Measurements from ENCODE around the gene AP2A2.

The AP2A2 gene

GRCh38 chr11:1041936-1042608 lies 116.4 kb downstream of the AP2A2 start:
- Histone ChIP-seq H3K27me3 (ENCODE audit: control insufficient read depth in 5 of 5, insufficient read depth in 4 of 5, low read length in 5 of 5) (peaks cover 4 to 23% (median 18%) of the 10 kb centered on the region in 5 donors), H3K4me3 (ENCODE audit: low read depth in 1 of 5, low read length in 5 of 5) (no peak overlapping the region), H3K9me3 (ENCODE audit: control insufficient read depth in 5 of 5, low read length in 5 of 5) (peaks cover 0 to 4% (median 0%) of the 10 kb centered on the region in 5 donors), H3K9ac (ENCODE audit: low read length in 5 of 5) (no peak overlapping the region), H3K27ac (ENCODE audit: low read depth, low read length) (no peak overlapping the region), H3K36me3 (ENCODE audit: control insufficient read depth in 5 of 5, insufficient read depth in 5 of 5, low read length in 5 of 5) (no peaks in the 10 kb centered on the region), H3K4me1 (ENCODE audit: control insufficient read depth in 5 of 5, insufficient read depth in 5 of 5, low read length in 5 of 5) (no peaks in the 10 kb centered on the region)

- Histone ChIP-seq H3K27ac (ENCODE audit: low read depth, low read length) (no peak overlapping the region), H3K9me3 (ENCODE audit: control insufficient read depth in 5 of 5, low read length in 5 of 5) (peaks cover 0 to 4% (median 0%) of the 10 kb centered on the region in 5 donors), H3K4me3 (ENCODE audit: low read depth in 1 of 5, low read length in 5 of 5) (no peak overlapping the region), H3K9ac (ENCODE audit: low read length in 5 of 5) (no peak overlapping the region), H3K36me3 (ENCODE audit: control insufficient read depth in 5 of 5, insufficient read depth in 5 of 5, low read length in 5 of 5) (no peaks in the 10 kb centered on the region), H3K4me1 (ENCODE audit: control insufficient read depth in 5 of 5, insufficient read depth in 5 of 5, low read length in 5 of 5) (no peaks in the 10 kb centered on the region), H3K27me3 (ENCODE audit: control insufficient read depth in 5 of 5, insufficient read depth in 4 of 5, low read length in 5 of 5) (peaks cover 7 to 30% (median 20%) of the 10 kb centered on the region in 5 donors)
Measured at GRCh38 chr11:1042626-1043562, 117.2 kb downstream of the AP2A2 start.

GRCh38 chr11:1043563-1044096 lies 118.0 kb downstream of the AP2A2 start:
- Histone ChIP-seq H3K9ac (ENCODE audit: low read length in 5 of 5) (no peak overlapping the region), H3K9me3 (ENCODE audit: control insufficient read depth in 5 of 5, low read length in 5 of 5) (peaks cover 0 to 4% (median 0%) of the 10 kb centered on the region in 5 donors), H3K36me3 (ENCODE audit: control insufficient read depth in 5 of 5, insufficient read depth in 5 of 5, low read length in 5 of 5) (no peaks in the 10 kb centered on the region), H3K27me3 (ENCODE audit: control insufficient read depth in 5 of 5, insufficient read depth in 4 of 5, low read length in 5 of 5) (peaks cover 4 to 27% (median 20%) of the 10 kb centered on the region in 5 donors), H3K4me3 (ENCODE audit: low read depth in 1 of 5, low read length in 5 of 5) (no peak overlapping the region), H3K27ac (ENCODE audit: low read depth, low read length) (no peak overlapping the region), H3K4me1 (ENCODE audit: control insufficient read depth in 5 of 5, insufficient read depth in 5 of 5, low read length in 5 of 5) (no peaks in the 10 kb centered on the region)

GRCh38 chr11:1044160-1044559 lies 118.5 kb downstream of the AP2A2 start:
- Histone ChIP-seq H3K27me3 (ENCODE audit: control insufficient read depth in 5 of 5, insufficient read depth in 4 of 5, low read length in 5 of 5) (peaks cover 4 to 30% (median 22%) of the 10 kb centered on the region in 5 donors), H3K9ac (ENCODE audit: low read length in 5 of 5) (no peak overlapping the region)

GRCh38 chr11:1047595-1048156 lies 122.0 kb downstream of the AP2A2 start:
- H3K27me3 ChIP-seq (ENCODE audit: control insufficient read depth in 5 of 5, insufficient read depth in 4 of 5, low read length in 5 of 5), result peaks cover 11 to 40% (median 29%) of the 10 kb centered on the region in 5 donors
- H3K4me1 ChIP-seq (ENCODE audit: control insufficient read depth in 5 of 5, insufficient read depth in 5 of 5, low read length in 5 of 5), result no peaks in the 10 kb centered on the region
- no peak overlapping the region for H3K27ac ChIP-seq (ENCODE audit: low read depth, low read length)

More at GRCh38 chr11:1044160-1044559, 118.5 kb downstream of the AP2A2 start:
- no peaks in the 10 kb centered on the region for H3K4me1 ChIP-seq (ENCODE audit: control insufficient read depth in 5 of 5, insufficient read depth in 5 of 5, low read length in 5 of 5)
- H3K27ac ChIP-seq (ENCODE audit: low read depth, low read length), result no peak overlapping the region
- no peak overlapping the region for H3K4me3 ChIP-seq (ENCODE audit: low read depth in 1 of 5, low read length in 5 of 5)
- H3K9me3 ChIP-seq (ENCODE audit: control insufficient read depth in 5 of 5, low read length in 5 of 5), result peaks cover 0 to 4% (median 0%) of the 10 kb centered on the region in 5 donors
- no peaks in the 10 kb centered on the region for H3K36me3 ChIP-seq (ENCODE audit: control insufficient read depth in 5 of 5, insufficient read depth in 5 of 5, low read length in 5 of 5)

GRCh38 chr11:1048375-1049070 lies 122.9 kb downstream of the AP2A2 start:
- Histone ChIP-seq H3K9ac (ENCODE audit: low read length in 5 of 5) (no peak overlapping the region), H3K4me1 (ENCODE audit: control insufficient read depth in 5 of 5, insufficient read depth in 5 of 5, low read length in 5 of 5) (no peaks in the 10 kb centered on the region), H3K27me3 (ENCODE audit: control insufficient read depth in 5 of 5, insufficient read depth in 4 of 5, low read length in 5 of 5) (peaks cover 16 to 42% (median 36%) of the 10 kb centered on the region in 5 donors), H3K36me3 (ENCODE audit: control insufficient read depth in 5 of 5, insufficient read depth in 5 of 5, low read length in 5 of 5) (no peaks in the 10 kb centered on the region), H3K9me3 (ENCODE audit: control insufficient read depth in 5 of 5, low read length in 5 of 5) (peaks cover 0 to 4% (median 0%) of the 10 kb centered on the region in 5 donors), H3K4me3 (ENCODE audit: low read depth in 1 of 5, low read length in 5 of 5) (no peak overlapping the region), H3K27ac (ENCODE audit: low read depth, low read length) (no peak overlapping the region)

More at GRCh38 chr11:1047595-1048156, 122.0 kb downstream of the AP2A2 start:
- Histone ChIP-seq H3K4me3 (ENCODE audit: low read depth in 1 of 5, low read length in 5 of 5) (no peak overlapping the region), H3K36me3 (ENCODE audit: control insufficient read depth in 5 of 5, insufficient read depth in 5 of 5, low read length in 5 of 5) (no peaks in the 10 kb centered on the region), H3K9ac (ENCODE audit: low read length in 5 of 5) (no peak overlapping the region), H3K9me3 (ENCODE audit: control insufficient read depth in 5 of 5, low read length in 5 of 5) (peaks cover 0 to 4% (median 0%) of the 10 kb centered on the region in 5 donors)

- Histone ChIP-seq H3K9ac (ENCODE audit: low read length in 5 of 5) (no peak overlapping the region), H3K27ac (ENCODE audit: low read depth, low read length) (no peak overlapping the region), H3K9me3 (ENCODE audit: control insufficient read depth in 5 of 5, low read length in 5 of 5) (peaks cover 0 to 4% (median 0%) of the 10 kb centered on the region in 5 donors), H3K4me1 (ENCODE audit: control insufficient read depth in 5 of 5, insufficient read depth in 5 of 5, low read length in 5 of 5) (no peaks in the 10 kb centered on the region), H3K36me3 (ENCODE audit: control insufficient read depth in 5 of 5, insufficient read depth in 5 of 5, low read length in 5 of 5) (no peaks in the 10 kb centered on the region), H3K4me3 (ENCODE audit: low read depth in 1 of 5, low read length in 5 of 5) (no peak overlapping the region), H3K27me3 (ENCODE audit: control insufficient read depth in 5 of 5, insufficient read depth in 4 of 5, low read length in 5 of 5) (peaks cover 19 to 46% (median 41%) of the 10 kb centered on the region in 5 donors)
Measured at GRCh38 chr11:1049071-1049405, 123.4 kb downstream of the AP2A2 start.

GRCh38 chr11:1049431-1049891 lies 123.8 kb downstream of the AP2A2 start:
- H3K9me3 ChIP-seq (ENCODE audit: control insufficient read depth in 5 of 5, low read length in 5 of 5), result peaks cover 0 to 4% (median 0%) of the 10 kb centered on the region in 5 donors
- peaks cover 22 to 49% (median 45%) of the 10 kb centered on the region in 5 donors for H3K27me3 ChIP-seq (ENCODE audit: control insufficient read depth in 5 of 5, insufficient read depth in 4 of 5, low read length in 5 of 5)
- H3K36me3 ChIP-seq (ENCODE audit: control insufficient read depth in 5 of 5, insufficient read depth in 5 of 5, low read length in 5 of 5), result no peaks in the 10 kb centered on the region
- no peaks in the 10 kb centered on the region for H3K4me1 ChIP-seq (ENCODE audit: control insufficient read depth in 5 of 5, insufficient read depth in 5 of 5, low read length in 5 of 5)
- H3K4me3 ChIP-seq (ENCODE audit: low read depth in 1 of 5, low read length in 5 of 5), result no peak overlapping the region
- no peak overlapping the region for H3K27ac ChIP-seq (ENCODE audit: low read depth, low read length)
- H3K9ac ChIP-seq (ENCODE audit: low read length in 5 of 5), result no peak overlapping the region

- no peaks in the 10 kb centered on the region for H3K4me1 ChIP-seq (ENCODE audit: control insufficient read depth in 5 of 5, insufficient read depth in 5 of 5, low read length in 5 of 5)
- H3K9ac ChIP-seq (ENCODE audit: low read length in 5 of 5), result no peak overlapping the region
- no peak overlapping the region for H3K27ac ChIP-seq (ENCODE audit: low read depth, low read length)
- no peaks in the 10 kb centered on the region for H3K36me3 ChIP-seq (ENCODE audit: control insufficient read depth in 5 of 5, insufficient read depth in 5 of 5, low read length in 5 of 5)
- peaks cover 22 to 55% (median 51%) of the 10 kb centered on the region in 5 donors for H3K27me3 ChIP-seq (ENCODE audit: control insufficient read depth in 5 of 5, insufficient read depth in 4 of 5, low read length in 5 of 5)
- no peak overlapping the region for H3K4me3 ChIP-seq (ENCODE audit: low read depth in 1 of 5, low read length in 5 of 5)
- H3K9me3 ChIP-seq (ENCODE audit: control insufficient read depth in 5 of 5, low read length in 5 of 5), result peaks cover 0 to 2% (median 0%) of the 10 kb centered on the region in 5 donors
Measured at GRCh38 chr11:1049911-1050580, 124.4 kb downstream of the AP2A2 start.

Data from subcutaneous abdominal adipose tissue (tissue), 5 donors.